ENCODE measurements around the gene LRRFIP2.
"Not testable (repeated sequence)": the region's sequence is repeated elsewhere in the genome, so short reads cannot be mapped to it uniquely, and the experiment has no call there.

LRRFIP2 gene

GRCh38 chr3:37217098-37217849, 42.9 kb upstream of the LRRFIP2 start:
- Histone ChIP-seq H3K9me3 (ENCODE audit: insufficient read depth, low read length) (peaks cover 13% of the 10 kb centered on the region; the same call in 1 of the 2 replicates), H3K9ac (ENCODE audit: insufficient read length, low read depth) (no peak overlapping the region), H3K27me3 (ENCODE audit: insufficient read depth, insufficient read length) (no peaks in the 10 kb centered on the region), H3K4me3 (ENCODE audit: insufficient read length, low read depth) (no peak overlapping the region), H3K4me1 (ENCODE audit: insufficient read depth, insufficient read length) (peaks cover 4% of the 10 kb centered on the region), H3K36me3 (ENCODE audit: insufficient read depth, insufficient read length, low read length) (no peaks in the 10 kb centered on the region)
- no peak for TF ChIP-seq YY1 (IDR thresholded peaks at IDR 0.05; ENCODE audit: insufficient read depth, insufficient read length)
- no peak for TF ChIP-seq SUZ12 (IDR thresholded peaks at IDR 0.05; ENCODE audit: extremely low read depth, insufficient read depth, insufficient read length)
- TF ChIP-seq ZNF274 (IDR thresholded peaks at IDR 0.05; ENCODE audit: low read depth, low read length): no peak
- DNase-seq (ENCODE audit: low read depth, low spot score): no peak

GRCh38 chr3:37216597-37217097, 42.3 kb upstream of the LRRFIP2 start:
- no peak for DNase-seq (ENCODE audit: low read depth, low spot score)
- Histone ChIP-seq H3K9ac (ENCODE audit: insufficient read length, low read depth) (no peak overlapping the region), H3K4me3 (ENCODE audit: insufficient read length, low read depth) (no peak overlapping the region), H3K9me3 (ENCODE audit: insufficient read depth, low read length) (peaks cover 13% of the 10 kb centered on the region; the same call in 1 of the 2 replicates), H3K27me3 (ENCODE audit: insufficient read depth, insufficient read length) (no peaks in the 10 kb centered on the region), H3K4me1 (ENCODE audit: insufficient read depth, insufficient read length) (no peaks in the 10 kb centered on the region), H3K36me3 (ENCODE audit: insufficient read depth, insufficient read length, low read length) (no peaks in the 10 kb centered on the region)
- TF ChIP-seq SUZ12 (IDR thresholded peaks at IDR 0.05; ENCODE audit: extremely low read depth, insufficient read depth, insufficient read length) (no peak), ZNF274 (IDR thresholded peaks at IDR 0.05; ENCODE audit: low read depth, low read length) (no peak), YY1 (IDR thresholded peaks at IDR 0.05; ENCODE audit: insufficient read depth, insufficient read length) (no peak)

DNA sequence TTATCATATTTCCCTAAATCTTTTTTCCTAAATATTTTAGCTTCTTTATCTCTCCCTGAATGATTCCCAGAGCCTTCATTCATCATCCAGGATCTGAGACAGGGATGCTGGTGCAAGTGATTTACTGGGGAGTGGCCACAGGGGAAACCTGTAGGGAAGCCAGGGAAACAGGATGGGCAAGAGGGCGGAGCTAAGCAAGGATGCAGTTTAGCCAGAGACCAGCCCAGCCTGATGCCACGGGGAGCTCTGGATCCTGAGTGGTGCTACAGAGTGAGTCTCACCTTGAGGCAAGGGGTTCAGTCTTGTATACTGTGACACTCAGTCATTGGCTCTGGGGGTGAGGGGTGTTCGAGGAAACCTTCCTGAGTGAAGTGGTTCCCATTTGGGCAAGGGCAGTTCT, 39.7 kb upstream of the LRRFIP2 start:
- Histone ChIP-seq H3K4me3 (ENCODE audit: insufficient read length, low read depth) (no peak overlapping the region), H3K36me3 (ENCODE audit: insufficient read depth, insufficient read length, low read length) (no peaks in the 10 kb centered on the region), H3K9ac (ENCODE audit: insufficient read length, low read depth) (no peak overlapping the region), H3K4me1 (ENCODE audit: insufficient read depth, insufficient read length) (no peaks in the 10 kb centered on the region), H3K9me3 (ENCODE audit: insufficient read depth, low read length) (peaks cover 13% of the 10 kb centered on the region; the same call in 1 of the 2 replicates), H3K27me3 (ENCODE audit: insufficient read depth, insufficient read length) (no peaks in the 10 kb centered on the region)
- TF ChIP-seq YY1 (IDR thresholded peaks at IDR 0.05; ENCODE audit: insufficient read depth, insufficient read length) (no peak), ZNF274 (IDR thresholded peaks at IDR 0.05; ENCODE audit: low read depth, low read length) (no peak), SUZ12 (IDR thresholded peaks at IDR 0.05; ENCODE audit: extremely low read depth, insufficient read depth, insufficient read length) (no peak)
- DNase-seq (ENCODE audit: low read depth, low spot score): no peak

DNA sequence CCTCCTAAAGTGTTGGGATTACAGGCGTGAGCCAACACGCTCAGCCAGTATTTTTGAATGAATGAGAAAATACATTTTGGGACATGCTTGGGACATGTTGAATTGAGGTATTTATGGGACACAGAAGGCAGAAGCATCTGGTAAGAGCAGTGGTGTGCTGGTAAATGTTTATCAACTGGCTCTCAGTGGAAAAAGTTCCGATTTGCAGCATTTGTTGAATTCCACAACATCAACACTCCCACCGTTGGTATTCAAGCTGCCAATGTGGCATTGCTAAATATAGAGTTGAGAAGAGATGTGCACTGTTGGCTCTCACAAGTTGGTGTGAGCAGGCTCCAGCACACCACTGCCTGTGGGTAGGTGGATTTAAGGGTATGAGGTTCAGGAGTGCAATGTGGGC, 35.8 kb upstream of the LRRFIP2 start:
- Histone ChIP-seq H3K9ac (ENCODE audit: insufficient read length, low read depth) (no peak overlapping the region), H3K4me3 (ENCODE audit: insufficient read length, low read depth) (no peak overlapping the region), H3K27me3 (ENCODE audit: insufficient read depth, insufficient read length) (no peaks in the 10 kb centered on the region), H3K9me3 (ENCODE audit: insufficient read depth, low read length) (peaks cover 5% of the 10 kb centered on the region; the same call in 1 of the 2 replicates), H3K36me3 (ENCODE audit: insufficient read depth, insufficient read length, low read length) (no peaks in the 10 kb centered on the region), H3K4me1 (ENCODE audit: insufficient read depth, insufficient read length) (no peaks in the 10 kb centered on the region)
- no peak for DNase-seq (ENCODE audit: low read depth, low spot score)
- no peak for TF ChIP-seq SUZ12 (IDR thresholded peaks at IDR 0.05; ENCODE audit: extremely low read depth, insufficient read depth, insufficient read length)
- no peak for TF ChIP-seq YY1 (IDR thresholded peaks at IDR 0.05; ENCODE audit: insufficient read depth, insufficient read length)
- no peak for TF ChIP-seq ZNF274 (IDR thresholded peaks at IDR 0.05; ENCODE audit: low read depth, low read length)

DNA sequence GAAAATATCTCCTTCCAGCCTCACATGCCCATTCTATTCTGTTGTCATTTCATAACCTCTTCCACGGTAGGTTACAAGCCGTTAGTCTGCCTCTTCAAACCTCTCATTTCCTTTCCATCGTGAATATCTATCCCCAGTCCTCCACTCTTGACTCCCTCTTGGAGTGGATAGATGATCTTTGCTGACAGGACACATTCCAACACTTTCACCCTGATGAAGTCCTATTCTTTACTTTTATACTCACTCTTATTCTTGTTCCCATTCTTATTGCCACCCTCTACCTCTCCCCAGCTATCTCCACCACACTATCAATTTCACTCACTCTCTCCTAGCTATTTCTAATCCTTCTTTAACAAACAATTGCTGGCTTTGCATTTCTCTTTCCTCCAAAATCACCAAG, 34.2 kb upstream of the LRRFIP2 start:
- H3K27me3 ChIP-seq (ENCODE audit: insufficient read depth, insufficient read length); H3K9me3 ChIP-seq (ENCODE audit: insufficient read depth, low read length): not testable (repeated sequence)

DNA sequence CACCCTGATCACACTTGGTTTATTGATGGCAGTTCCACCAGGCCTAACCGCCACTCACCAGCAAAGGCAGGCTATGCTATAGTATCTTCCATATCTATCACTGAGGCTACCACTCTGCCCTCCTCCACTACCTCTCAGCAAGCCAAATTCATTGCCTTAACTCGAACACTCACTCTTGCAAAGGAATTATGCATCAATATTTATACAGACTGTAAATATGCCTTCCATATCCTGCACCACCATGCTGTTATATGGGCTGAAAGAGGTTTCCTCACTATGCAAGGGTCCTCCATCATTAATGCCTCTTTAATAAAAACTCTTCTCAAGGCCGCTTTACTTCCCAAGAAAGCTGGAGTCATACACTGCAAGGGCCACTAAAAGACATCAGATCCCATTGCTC, 33.6 kb upstream of the LRRFIP2 start:
- not testable (repeated sequence) for H3K9me3 ChIP-seq (ENCODE audit: insufficient read depth, low read length); H3K4me1 ChIP-seq (ENCODE audit: insufficient read depth, insufficient read length); H3K4me3 ChIP-seq (ENCODE audit: insufficient read length, low read depth); DNase-seq (ENCODE audit: low read depth, low spot score); H3K36me3 ChIP-seq (ENCODE audit: insufficient read depth, insufficient read length, low read length); H3K27me3 ChIP-seq (ENCODE audit: insufficient read depth, insufficient read length); H3K9ac ChIP-seq (ENCODE audit: insufficient read length, low read depth)

More for the DNA sequence above, 34.2 kb upstream of the LRRFIP2 start:
- H3K9ac ChIP-seq (ENCODE audit: insufficient read length, low read depth); DNase-seq (ENCODE audit: low read depth, low spot score); H3K36me3 ChIP-seq (ENCODE audit: insufficient read depth, insufficient read length, low read length); H3K4me3 ChIP-seq (ENCODE audit: insufficient read length, low read depth); H3K4me1 ChIP-seq (ENCODE audit: insufficient read depth, insufficient read length): not testable (repeated sequence)

DNA sequence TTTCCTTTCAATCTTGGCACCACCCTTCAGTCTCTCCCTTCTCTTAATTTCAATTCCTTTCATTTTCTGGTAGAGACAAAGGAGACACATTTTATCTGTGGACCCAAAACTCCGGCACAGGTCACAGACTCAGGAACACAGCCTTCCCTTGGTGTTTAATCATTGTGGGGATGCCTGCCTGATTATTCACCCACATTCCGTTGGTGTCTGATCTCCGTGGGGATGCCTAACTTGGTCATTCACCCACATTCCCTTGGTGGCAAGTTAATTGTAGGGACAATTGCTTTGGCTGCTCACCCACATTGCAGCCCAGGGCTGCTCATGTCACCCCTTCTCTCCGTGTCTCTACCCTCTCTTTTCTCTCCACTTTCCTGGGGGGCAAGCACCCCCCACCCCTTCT, 31.7 kb upstream of the LRRFIP2 start:
- not testable (repeated sequence) for H3K36me3 ChIP-seq (ENCODE audit: insufficient read depth, insufficient read length, low read length); DNase-seq (ENCODE audit: low read depth, low spot score); H3K4me3 ChIP-seq (ENCODE audit: insufficient read length, low read depth); H3K4me1 ChIP-seq (ENCODE audit: insufficient read depth, insufficient read length); H3K9me3 ChIP-seq (ENCODE audit: insufficient read depth, low read length); H3K9ac ChIP-seq (ENCODE audit: insufficient read length, low read depth); H3K27me3 ChIP-seq (ENCODE audit: insufficient read depth, insufficient read length)

DNA sequence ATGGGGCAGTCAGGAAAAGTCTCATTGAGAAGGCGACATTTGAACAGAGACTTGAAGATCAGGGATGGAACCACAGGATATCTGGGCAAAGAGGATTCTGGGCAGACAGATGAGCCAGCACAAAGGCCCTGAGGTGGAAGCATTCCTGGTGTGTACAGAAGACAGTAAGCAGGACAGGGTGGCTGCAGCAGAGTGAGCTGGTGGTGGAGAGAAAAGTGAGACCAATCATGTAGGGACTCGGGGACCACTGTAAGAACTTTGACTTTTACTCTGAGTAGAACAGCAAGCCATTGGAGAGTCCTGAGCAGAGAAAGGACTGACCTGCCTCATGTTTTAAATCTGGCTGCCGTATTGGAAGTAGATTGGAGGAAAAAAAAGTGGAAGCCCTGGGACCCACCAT, 29.9 kb upstream of the LRRFIP2 start:
- Histone ChIP-seq H3K4me3 (ENCODE audit: insufficient read length, low read depth) (no peak overlapping the region), H3K27me3 (ENCODE audit: insufficient read depth, insufficient read length) (no peaks in the 10 kb centered on the region), H3K9me3 (ENCODE audit: insufficient read depth, low read length) (peaks cover 5% of the 10 kb centered on the region; the same call in 1 of the 2 replicates), H3K4me1 (ENCODE audit: insufficient read depth, insufficient read length) (no peaks in the 10 kb centered on the region), H3K36me3 (ENCODE audit: insufficient read depth, insufficient read length, low read length) (no peaks in the 10 kb centered on the region), H3K9ac (ENCODE audit: insufficient read length, low read depth) (no peak overlapping the region)
- TF ChIP-seq YY1 (IDR thresholded peaks at IDR 0.05; ENCODE audit: insufficient read depth, insufficient read length) (no peak), ZNF274 (IDR thresholded peaks at IDR 0.05; ENCODE audit: low read depth, low read length) (no peak)
- DNase-seq (ENCODE audit: low read depth, low spot score): no peak

Measured in NT2/D1 (cell line).